HG03045 (cell line): ENCODE results near the gene FOXN1.

Experiments used
- ATAC-seq: cut with Tn5 transposase; IDR thresholded peaks from one replicate; pipeline ENCODE4 v1.9.1; 2021; ENCODE audit warnings: mild to moderate bottlenecking, moderate library complexity; ENCODE audit not compliant: unreplicated experiment

The FOXN1 gene

GRCh38 chr17:28477928-28478327, 28.2 kb upstream of the FOXN1 start:
- ATAC-seq, result no peak

GRCh38 chr17:28478712-28479615, 27.2 kb upstream of the FOXN1 start:
- no peak for ATAC-seq

GRCh38 chr17:28480278-28480677, 25.9 kb upstream of the FOXN1 start:
- ATAC-seq, result no peak

- no peak for ATAC-seq
Observed at GRCh38 chr17:28480799-28481571, 25.2 kb upstream of the FOXN1 start.

- no peak for ATAC-seq
Observed at GRCh38 chr17:28482551-28483199, 23.5 kb upstream of the FOXN1 start.

- ATAC-seq, result peak; percentile 63
Observed at GRCh38 chr17:28484296-28484695, 21.9 kb upstream of the FOXN1 start.

- no peak for ATAC-seq
Observed at GRCh38 chr17:28485049-28485448, 21.1 kb upstream of the FOXN1 start.

GRCh38 chr17:28487881-28488532, 18.1 kb upstream of the FOXN1 start:
- no peak for ATAC-seq

GRCh38 chr17:28488533-28489276, 17.4 kb upstream of the FOXN1 start:
- ATAC-seq, result no peak

- ATAC-seq, result no peak
Observed at GRCh38 chr17:28491286-28491685, 14.9 kb upstream of the FOXN1 start.

- ATAC-seq, result no peak
Observed at GRCh38 chr17:28491860-28492259, 14.3 kb upstream of the FOXN1 start.

GRCh38 chr17:28492352-28493310, 13.5 kb upstream of the FOXN1 start:
- no peak for ATAC-seq

- ATAC-seq, result no peak
Observed at GRCh38 chr17:28493460-28493859, 12.7 kb upstream of the FOXN1 start.

GRCh38 chr17:28494445-28495188, 11.5 kb upstream of the FOXN1 start:
- peak; percentile 49 for ATAC-seq

- no peak for ATAC-seq
Observed at GRCh38 chr17:28495635-28496034, 10.5 kb upstream of the FOXN1 start.

GRCh38 chr17:28497931-28498330, 8.2 kb upstream of the FOXN1 start:
- ATAC-seq, result no peak

GRCh38 chr17:28498652-28499363, 7.3 kb upstream of the FOXN1 start:
- no peak for ATAC-seq

- ATAC-seq, result no peak
Observed at GRCh38 chr17:28499364-28499664, 6.8 kb upstream of the FOXN1 start.
